HUES48 (cell line): ENCODE measurements around the gene ZNF681.
"Not testable (repeated sequence)": the region's sequence is repeated elsewhere in the genome, so short reads cannot be mapped to it uniquely, and the experiment has no call there.

Experiments
- H3K27ac ChIP-seq: one replicate; pipeline ENCODE4 v1.7.0; 2013; ENCODE audit warnings: low read depth, low read length, inconsistent platforms
- H3K27me3 ChIP-seq: 2 replicates; pipeline ENCODE4 v1.6.1; 2013; ENCODE audit warnings: mild to moderate bottlenecking, low read length; ENCODE audit not compliant: control insufficient read depth, insufficient read depth
- H3K36me3 ChIP-seq: 2 replicates; pipeline ENCODE4 v1.6.1; 2013; ENCODE audit warnings: low read length; ENCODE audit not compliant: control insufficient read depth, insufficient read depth
- H3K4me1 ChIP-seq: 2 replicates; pipeline ENCODE4 v1.6.1; 2013; ENCODE audit warnings: mild to moderate bottlenecking, low read length; ENCODE audit not compliant: control insufficient read depth, insufficient read depth
- H3K4me3 ChIP-seq: 2 replicates; pipeline ENCODE4 v1.5.1; 2013; ENCODE audit warnings: mild to moderate bottlenecking, low read depth, low read length
- H3K9ac ChIP-seq: 2 replicates; pipeline ENCODE4 v1.6.1; 2013; ENCODE audit warnings: mild to moderate bottlenecking, low read depth, low read length, moderate library complexity
- H3K9me3 ChIP-seq: 2 replicates; pipeline ENCODE4 v1.6.1; 2013; ENCODE audit warnings: low read length; ENCODE audit not compliant: control insufficient read depth, insufficient read depth

Gene ZNF681

GRCh38 chr19:23692937-23693336 is 65.8 kb downstream of the ZNF681 start:
- not testable (repeated sequence) for H3K9me3 ChIP-seq, H3K4me3 ChIP-seq, H3K27ac ChIP-seq, H3K36me3 ChIP-seq, H3K4me1 ChIP-seq, H3K9ac ChIP-seq, H3K27me3 ChIP-seq
